Transverse colon (tissue), 4 donors: ENCODE results near the gene LRRC8D.

Experiments used
- CTCF ChIP-seq, 5 experiments: fragments of 200-600 bp in 3 of 5; fragments of 450-650 bp in 2 of 5; sonication (generic) in 3 of 5; IDR thresholded peaks; 1 replicate in 2 of 5; 2 replicates in 3 of 5; pipeline ENCODE4 v1.5.1; 2016 to 2017; ENCODE audit warnings: antibody characterized with exemption in 5 of 5, inconsistent platforms in 3 of 5, mild to moderate bottlenecking in 2 of 5, moderate library complexity in 1 of 5
- EP300 ChIP-seq: sonication (generic); formaldehyde crosslinking; IDR thresholded peaks from one replicate; pipeline ENCODE4 v1.6.1; 2017; ENCODE audit warnings: antibody characterized with exemption, low read depth
- POLR2A ChIP-seq: fragments of 450-650 bp; IDR thresholded peaks from one replicate; pipeline ENCODE4 v1.6.1; 2016; ENCODE audit warnings: antibody characterized with exemption, mild to moderate bottlenecking, moderate library complexity
- POLR2AphosphoS5 ChIP-seq, 3 donors: sonication (generic); formaldehyde crosslinking; IDR thresholded peaks; one replicate each; pipeline ENCODE4 v1.6.1; 2016; ENCODE audit warnings: antibody characterized with exemption in 3 of 3

- TF ChIP-seq CTCF (IDR thresholded peaks at IDR 0.05) (no peak), POLR2AphosphoS5 (IDR thresholded peaks at IDR 0.05) (peak in 1 of 3 donors; percentile 17), POLR2A (no peak), EP300 (no peak)
Measured at GRCh38 chr1:89865498-89866382, 44.9 kb downstream of the LRRC8D start.
